Erythroblast (primary cell): ENCODE results near the gene CLSTN2.
A peak's percentile ranks its signal among the peaks of the same experiment; 100 is the strongest.

ENCODE experiments used
- DNase-seq, 2 experiments: peaks; one replicate each; lab custom pipeline; 2025; lab: John Stamatoyannopoulos, UW
- GATA1 ChIP-seq: IDR thresholded peaks from 2 replicates; pipeline ENCODE4 v1.6.1; 2011; ENCODE audit warnings: low read depth, mild to moderate bottlenecking, control low read depth, low read length, moderate library complexity
- POLR2A ChIP-seq: IDR thresholded peaks from 2 replicates; pipeline ENCODE4 v1.6.1; 2011; ENCODE audit warnings: mild to moderate bottlenecking, low read length

CLSTN2 gene

DNA sequence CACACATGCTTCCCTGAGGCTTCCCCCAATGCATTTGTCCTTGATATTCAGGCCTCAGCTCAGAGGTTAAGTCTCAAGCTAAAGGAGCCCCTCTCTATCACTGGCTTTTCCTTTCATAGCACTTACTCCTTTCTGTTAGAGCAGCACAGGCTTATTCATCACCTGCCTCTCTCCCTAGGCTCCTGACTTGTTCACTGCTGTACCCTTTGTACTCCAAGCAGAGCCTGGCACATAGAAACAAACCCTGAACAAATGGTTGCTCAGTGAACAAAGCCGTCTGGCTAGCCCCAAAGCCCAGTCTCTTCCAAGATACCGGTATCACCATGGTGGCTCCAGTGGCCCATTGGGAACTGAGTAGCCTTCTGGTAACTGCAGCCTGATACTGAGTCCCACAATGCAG lies 511.7 kb downstream of the CLSTN2 start:
- DNase-seq = no peak

DNA sequence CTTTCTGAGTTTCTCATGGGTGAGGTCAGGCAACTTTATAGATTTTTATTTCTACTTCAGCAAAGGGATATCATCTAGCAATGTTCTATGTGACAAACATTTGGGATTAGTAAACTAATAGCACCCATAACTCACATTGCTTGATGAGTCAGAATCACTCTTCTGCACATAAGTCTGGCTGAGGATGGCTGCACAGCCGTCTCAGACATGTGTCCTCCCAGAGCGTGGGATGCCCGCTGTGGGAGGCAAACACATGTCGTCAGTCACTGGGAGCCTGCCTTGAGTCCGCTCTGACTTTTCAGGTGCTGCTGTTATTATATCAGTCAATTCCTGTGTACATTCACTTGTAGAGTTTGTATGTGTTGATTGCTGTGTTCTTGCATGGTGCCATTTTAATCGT lies 512.2 kb downstream of the CLSTN2 start:
- no peak for DNase-seq
- TF ChIP-seq GATA1 (no peak), POLR2A (no peak)

More for the DNA sequence above, 511.7 kb downstream of the CLSTN2 start:
- TF ChIP-seq POLR2A (no peak), GATA1 (no peak)

DNA sequence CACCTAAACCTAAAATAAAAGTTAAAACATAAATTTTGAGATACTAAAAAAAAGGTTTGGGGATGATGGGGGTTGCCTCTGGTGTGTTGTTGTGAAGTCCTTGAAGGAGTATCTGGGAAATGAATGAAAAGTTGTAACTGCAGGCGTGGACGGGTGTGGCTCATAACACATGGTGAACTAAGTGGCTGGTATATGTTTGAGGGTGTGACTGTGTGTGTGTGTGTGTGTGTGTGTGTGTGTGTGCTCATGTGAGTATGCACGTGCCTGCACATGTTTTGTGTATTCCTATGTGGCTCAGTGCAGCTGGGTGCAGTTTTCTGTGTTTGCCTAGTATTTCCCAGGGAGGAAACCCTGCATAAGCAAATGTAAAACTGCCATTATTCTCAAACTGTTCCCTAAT lies 513.0 kb downstream of the CLSTN2 start:
- TF ChIP-seq POLR2A = no peak
- no peak for TF ChIP-seq GATA1
- peak in 1 of 2 experiments; percentile 2 for DNase-seq

DNA sequence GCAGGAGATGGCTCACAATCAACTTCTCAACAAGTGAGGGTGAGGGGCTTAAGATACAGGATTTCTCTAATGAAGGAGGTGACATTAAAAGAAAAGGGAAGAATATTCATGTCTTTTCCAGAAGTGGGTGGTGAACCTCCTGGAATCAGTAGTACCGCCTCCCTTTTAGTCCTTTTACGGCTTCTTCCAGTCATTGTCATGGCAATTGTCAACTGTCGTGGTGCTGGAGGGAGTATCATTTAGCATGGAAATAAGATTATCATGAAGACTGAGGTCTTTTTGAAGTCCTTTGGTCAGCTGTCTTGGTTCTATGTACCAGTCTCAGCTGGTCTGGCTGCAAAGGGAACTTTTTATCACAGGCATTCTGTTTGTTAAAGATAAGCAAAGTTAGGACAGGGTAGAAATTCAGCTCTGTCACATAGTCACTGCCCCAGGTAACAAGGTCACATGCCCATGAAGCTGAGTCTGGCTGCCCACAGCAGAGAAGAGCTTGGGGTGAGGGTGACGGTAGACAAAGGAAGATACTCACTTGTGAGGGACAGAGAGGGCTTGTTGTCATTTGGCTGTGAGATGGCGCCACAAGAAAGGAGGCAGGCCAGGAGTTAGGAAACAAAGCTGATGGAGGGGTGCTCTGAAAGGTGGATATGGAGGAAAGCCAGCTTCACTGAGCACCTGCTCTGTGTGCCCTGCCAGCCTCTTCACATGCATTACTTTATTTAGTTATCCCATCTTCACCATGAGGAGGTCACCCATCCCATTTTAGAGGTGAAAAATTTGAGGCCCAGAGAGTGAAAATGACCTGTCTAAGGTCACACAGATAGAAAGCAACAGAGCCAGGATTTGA lies 514.6 kb downstream of the CLSTN2 start:
- DNase-seq = no peak
- TF ChIP-seq GATA1 (no peak), POLR2A (no peak)

DNA sequence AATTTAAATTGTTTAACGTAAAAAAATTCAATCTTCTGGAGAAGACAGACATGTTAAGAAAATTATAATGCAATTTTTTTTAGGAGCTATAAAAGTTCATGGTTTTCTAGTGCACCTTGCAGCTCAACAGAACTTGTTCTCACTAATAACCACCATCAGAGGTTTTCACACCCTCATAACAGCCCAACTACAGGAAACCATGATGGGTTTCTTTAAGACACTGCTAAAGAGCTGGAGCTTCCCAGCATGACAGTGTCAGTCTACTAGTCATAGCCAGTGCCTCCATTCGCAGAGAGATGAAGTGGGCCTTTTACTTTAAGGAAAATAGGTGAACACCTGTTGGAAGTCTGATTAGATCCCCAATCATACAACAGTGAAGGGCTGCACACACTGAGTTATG lies 518.8 kb downstream of the CLSTN2 start:
- TF ChIP-seq GATA1 (no peak), POLR2A (no peak)
- DNase-seq = no peak

DNA sequence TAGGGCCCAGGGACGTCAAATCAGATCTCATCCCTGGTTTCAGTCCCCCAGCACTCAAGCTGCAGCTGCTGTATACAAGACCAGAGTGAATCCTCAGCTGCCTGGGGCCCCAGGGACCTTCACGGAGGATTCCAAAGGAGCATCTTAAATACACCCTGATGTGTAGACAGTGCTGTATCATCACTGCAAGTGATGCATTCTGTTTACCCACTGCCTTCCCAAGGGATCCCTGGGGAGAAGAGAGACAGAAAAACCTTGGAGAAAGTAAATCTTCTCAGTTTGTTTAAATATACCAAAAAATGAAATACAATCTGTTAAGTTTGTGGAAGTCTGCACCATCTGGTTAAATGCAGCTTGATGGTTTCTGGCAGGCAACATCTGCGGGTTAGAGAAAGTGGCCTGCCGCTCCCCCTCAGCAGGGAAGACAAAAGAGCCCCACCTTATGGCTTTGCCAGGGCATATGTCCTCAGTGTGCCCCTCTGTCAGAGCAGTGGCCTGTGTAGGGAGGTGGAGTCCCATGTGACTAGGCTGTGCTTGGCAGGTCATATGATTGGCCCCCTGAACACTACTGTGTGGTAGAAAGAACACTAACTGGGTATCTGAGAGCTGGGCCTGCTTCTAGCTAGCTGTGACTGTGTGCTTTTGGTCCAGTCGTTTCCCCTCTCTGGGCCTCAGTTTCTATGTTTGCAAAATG lies 520.7 kb downstream of the CLSTN2 start:
- no peak for DNase-seq
- TF ChIP-seq GATA1 = no peak
- TF ChIP-seq POLR2A = no peak

DNA sequence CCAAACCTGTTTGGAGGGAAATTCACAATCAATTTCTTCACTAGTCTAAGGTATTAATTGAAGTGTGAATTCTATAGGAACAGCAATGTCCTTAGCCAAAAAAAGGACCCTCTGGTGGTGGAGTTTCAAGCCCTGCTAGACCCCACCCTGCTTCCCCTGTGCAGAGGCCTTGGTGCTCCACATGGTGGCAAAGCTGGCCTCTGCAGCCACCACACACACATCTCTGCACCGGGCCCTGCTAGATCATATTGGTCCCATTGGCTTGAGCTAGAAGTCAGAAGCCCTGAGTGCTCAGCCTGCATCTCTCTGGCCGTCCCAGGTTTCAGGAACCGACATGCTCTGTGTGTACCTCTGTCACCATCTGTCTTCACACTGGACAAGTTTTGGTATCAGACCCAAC lies 522.0 kb downstream of the CLSTN2 start:
- DNase-seq = no peak
- no peak for TF ChIP-seq POLR2A
- TF ChIP-seq GATA1 = no peak

DNA sequence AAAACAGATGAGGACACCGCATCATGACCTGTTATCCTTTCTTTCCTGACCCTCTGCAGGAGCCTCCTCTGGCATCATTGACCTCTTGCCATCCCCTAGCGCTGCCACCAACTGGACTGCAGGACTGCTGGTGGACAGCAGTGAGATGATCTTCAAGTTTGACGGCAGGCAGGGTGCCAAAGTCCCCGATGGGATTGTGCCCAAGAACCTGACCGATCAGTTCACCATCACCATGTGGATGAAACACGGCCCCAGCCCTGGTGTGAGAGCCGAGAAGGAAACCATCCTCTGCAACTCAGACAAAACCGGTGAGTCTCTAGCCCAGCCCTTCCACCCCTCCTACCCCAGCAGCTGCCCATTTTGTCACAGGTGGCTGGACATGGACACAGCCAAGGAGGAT lies 524.5 kb downstream of the CLSTN2 start:
- no peak for TF ChIP-seq POLR2A
- TF ChIP-seq GATA1 = no peak
- DNase-seq = no peak

DNA sequence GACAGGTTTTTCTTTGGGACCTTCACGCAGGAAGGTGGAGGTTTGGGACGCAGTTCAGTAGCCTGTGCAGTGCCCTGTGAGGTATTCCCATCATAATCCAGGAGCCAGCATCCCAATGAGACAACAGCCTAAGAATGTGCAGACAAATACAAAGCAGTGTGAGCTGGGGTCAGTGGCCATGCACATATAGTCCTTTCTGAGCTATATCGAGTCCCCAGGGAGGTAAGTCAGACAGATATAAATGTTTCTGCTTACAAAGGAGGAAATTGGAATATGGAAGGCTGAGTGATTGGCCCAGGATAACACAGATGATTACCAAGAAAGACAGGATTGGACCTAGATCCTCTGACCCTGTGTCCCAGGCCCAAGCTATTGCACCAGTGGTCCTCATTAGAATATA lies 526.3 kb downstream of the CLSTN2 start:
- no peak for DNase-seq
- TF ChIP-seq POLR2A (no peak), GATA1 (no peak)

DNA sequence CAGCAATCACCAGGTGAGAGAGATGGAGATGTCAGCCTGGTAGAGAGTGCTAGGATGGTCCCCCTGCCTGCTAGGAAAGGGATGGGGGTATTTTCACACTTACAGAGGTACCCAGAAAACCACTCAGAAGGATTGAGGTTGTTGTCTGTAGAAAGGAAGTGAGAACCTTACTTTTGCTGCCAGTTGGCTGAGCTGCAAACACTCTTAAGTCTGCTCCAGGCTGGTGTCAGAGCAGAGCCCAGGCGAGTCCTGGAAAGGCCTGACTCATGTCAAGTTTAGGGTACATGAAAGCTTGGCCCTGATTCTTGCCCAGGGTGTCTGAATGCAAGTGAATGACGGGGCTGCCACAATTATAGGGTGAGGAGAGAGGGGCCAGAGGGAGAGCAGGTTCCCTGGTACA lies 528.4 kb downstream of the CLSTN2 start:
- no peak for DNase-seq
- TF ChIP-seq GATA1 (no peak), POLR2A (no peak)

DNA sequence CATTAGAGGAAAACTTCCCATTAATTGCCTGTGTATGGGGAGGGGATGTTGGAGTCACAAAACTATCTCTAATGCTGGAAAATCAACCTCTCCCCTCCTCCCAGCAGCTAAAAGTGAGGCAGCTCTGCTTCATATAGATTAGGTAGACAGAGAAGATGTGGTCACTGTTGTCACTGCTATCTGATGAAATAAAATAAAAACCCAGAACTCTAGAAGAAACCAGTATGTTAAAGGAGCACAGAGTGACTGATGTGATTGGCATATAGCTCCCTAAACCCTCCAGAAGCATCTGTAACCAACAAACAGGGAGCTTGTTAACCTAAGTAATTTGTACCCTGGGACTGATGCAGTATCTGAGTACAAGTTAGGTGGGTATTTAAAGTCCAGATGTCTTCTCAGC lies 531.0 kb downstream of the CLSTN2 start:
- TF ChIP-seq POLR2A (no peak), GATA1 (no peak)
- DNase-seq = no peak

DNA sequence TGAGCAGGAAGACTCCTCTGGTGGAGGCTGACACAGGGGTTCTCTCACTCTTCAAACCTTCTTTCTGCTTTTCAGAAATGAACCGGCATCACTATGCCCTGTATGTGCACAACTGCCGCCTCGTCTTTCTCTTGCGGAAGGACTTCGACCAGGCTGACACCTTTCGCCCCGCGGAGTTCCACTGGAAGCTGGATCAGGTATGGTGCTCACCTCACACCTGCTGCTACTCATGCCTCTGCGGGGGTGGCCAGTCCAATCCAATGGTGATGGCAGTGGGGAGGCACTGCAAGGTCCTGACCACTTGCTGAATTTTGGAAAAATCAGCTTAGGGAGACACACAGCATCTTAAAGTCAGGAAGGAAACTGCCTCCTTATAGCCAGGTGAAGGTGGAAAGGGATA lies 531.5 kb downstream of the CLSTN2 start:
- TF ChIP-seq GATA1 = no peak
- no peak for TF ChIP-seq POLR2A
- no peak for DNase-seq

DNA sequence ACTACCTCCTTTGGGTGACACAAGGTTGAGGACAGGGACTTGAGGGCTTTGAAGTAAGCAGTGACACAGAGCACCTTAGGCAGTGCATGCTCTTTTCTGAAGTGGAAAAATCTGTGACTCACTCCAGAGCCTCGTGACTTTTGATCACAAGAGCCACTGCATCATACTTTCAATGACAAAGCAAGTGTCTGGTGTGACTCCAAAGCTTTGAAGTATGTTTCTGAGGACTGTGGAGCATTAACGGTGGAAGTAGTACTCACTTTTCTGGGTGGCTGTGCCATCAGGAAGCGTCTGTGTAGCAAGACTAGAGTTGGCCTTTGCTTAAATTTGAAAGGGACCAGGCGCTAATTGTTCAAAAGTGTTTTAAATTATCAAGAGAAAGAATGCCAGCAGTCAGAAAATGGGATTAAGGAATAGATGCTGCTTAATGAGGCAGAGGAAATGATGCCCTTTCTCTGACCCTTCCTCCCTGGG lies 532.2 kb downstream of the CLSTN2 start:
- TF ChIP-seq GATA1 (no peak), POLR2A (no peak)
- peak in 1 of 2 experiments; percentile 7 for DNase-seq

DNA sequence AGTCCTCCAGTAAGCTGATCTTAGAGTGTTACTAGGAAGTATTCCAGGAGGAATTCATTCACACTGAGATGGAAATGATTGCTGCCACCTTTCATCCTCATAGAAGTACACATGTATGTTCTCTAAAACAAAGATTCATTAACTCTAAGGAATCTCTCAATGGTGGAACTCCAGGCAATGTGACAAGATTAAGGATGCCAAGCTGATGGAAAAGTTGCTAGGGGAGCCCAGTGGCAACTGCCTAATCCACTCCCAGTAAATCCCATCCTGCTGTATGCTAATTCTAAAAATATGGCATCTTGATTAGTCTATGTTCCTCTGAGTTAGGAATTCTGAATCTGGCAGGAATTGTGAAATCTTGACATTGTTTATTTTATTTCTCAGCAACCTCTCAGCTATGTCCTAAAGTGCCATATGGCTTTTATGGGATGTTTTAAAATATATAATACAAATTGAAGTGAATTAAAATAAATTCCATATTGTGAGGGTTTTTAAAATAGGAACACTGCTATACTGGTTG lies 532.9 kb downstream of the CLSTN2 start:
- no peak for DNase-seq
- TF ChIP-seq POLR2A = no peak
- no peak for TF ChIP-seq GATA1

DNA sequence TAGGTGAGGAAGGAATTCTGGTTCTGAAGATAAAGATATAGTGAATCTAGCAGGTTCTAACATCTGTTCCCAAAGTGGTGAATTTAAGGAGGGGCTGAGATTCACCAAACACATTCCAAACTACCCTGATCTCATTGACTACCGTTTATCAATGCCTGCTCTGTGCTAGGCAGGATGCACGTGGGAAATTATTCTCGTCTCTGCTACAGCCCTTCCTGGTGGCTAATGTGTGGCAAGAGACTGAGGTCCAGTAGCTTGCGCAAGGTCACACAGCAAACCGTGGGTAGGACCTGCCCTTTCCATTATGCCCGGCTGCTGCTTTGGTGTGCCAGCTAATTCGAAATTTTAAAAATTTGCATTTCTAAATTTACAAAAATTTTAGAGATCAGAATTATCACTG lies 533.4 kb downstream of the CLSTN2 start:
- TF ChIP-seq GATA1 (no peak), POLR2A (no peak)
- no peak for DNase-seq
